IMR-90 (cell line): ENCODE measurements around the gene RASGEF1C.

ENCODE experiments used
- BHLHE40 ChIP-seq: fragments of 150-350 bp; IDR thresholded peaks from 2 replicates; pipeline ENCODE4 v1.6.1; 2016; ENCODE audit warnings: mild to moderate bottlenecking, low read depth, low read length
- CEBPB ChIP-seq: IDR thresholded peaks from 2 replicates; pipeline ENCODE4 v1.6.1; 2012; ENCODE audit warnings: low read depth, low read length, improper control_type of control experiment
- CHD1 ChIP-seq: IDR thresholded peaks from 2 replicates; pipeline ENCODE4 v1.6.1; 2012; ENCODE audit warnings: low read depth, low read length, improper control_type of control experiment
- CTCF ChIP-seq: conservative IDR thresholded peaks from 2 replicates; pipeline ENCODE4 v1.5.1; 2012; ENCODE audit warnings: mild to moderate bottlenecking, low read depth, low read length, improper control_type of control experiment
- FOS ChIP-seq: fragments of 150-350 bp; IDR thresholded peaks from 2 replicates; pipeline ENCODE4 v1.6.1; 2016; ENCODE audit warnings: low read depth, low read length
- MAFK ChIP-seq: IDR thresholded peaks from 2 replicates; pipeline ENCODE4 v1.6.1; 2012; ENCODE audit warnings: low read depth, low read length, improper control_type of control experiment
- MAZ ChIP-seq: IDR thresholded peaks from 2 replicates; pipeline ENCODE4 v1.6.1; 2012; ENCODE audit warnings: low read depth, mild to moderate bottlenecking, low read length, improper control_type of control experiment, moderate library complexity, borderline replicate concordance
- MXI1 ChIP-seq: IDR thresholded peaks from 2 replicates; pipeline ENCODE4 v1.6.1; 2012; ENCODE audit warnings: low read depth, mild to moderate bottlenecking, low read length, moderate library complexity, borderline replicate concordance
- POLR2A ChIP-seq: IDR thresholded peaks from 2 replicates; pipeline ENCODE4 v1.6.1; 2012; ENCODE audit warnings: mild to moderate bottlenecking, low read depth, low read length
- RAD21 ChIP-seq: IDR thresholded peaks from 2 replicates; pipeline ENCODE4 v1.6.1; 2012; ENCODE audit warnings: low read length, improper control_type of control experiment
- RCOR1 ChIP-seq: IDR thresholded peaks from 2 replicates; pipeline ENCODE4 v1.6.1; 2012; ENCODE audit warnings: mild to moderate bottlenecking, low read length, improper control_type of control experiment; ENCODE audit not compliant: insufficient replicate concordance
- SMC3 ChIP-seq: fragments of 150-350 bp; IDR thresholded peaks from 2 replicates; pipeline ENCODE4 v1.6.1; 2016; ENCODE audit warnings: low read depth, mild to moderate bottlenecking, antibody characterized with exemption, low read length, moderate library complexity
- TF ChIP-seq, protein P1 (sequence below): fragments of 150-350 bp; IDR thresholded peaks from 2 replicates; pipeline ENCODE4 v1.6.1; 2016; ENCODE audit warnings: low read depth, mild to moderate bottlenecking, low read length, moderate library complexity, borderline replicate concordance
- TF ChIP-seq, protein P2 (sequence below): fragments of 150-350 bp; IDR thresholded peaks from 2 replicates; pipeline ENCODE4 v1.6.1; 2017; ENCODE audit warnings: mild to moderate bottlenecking, antibody characterized with exemption, low read length, low read depth

- TF ChIP-seq CTCF = no peak
- TF ChIP-seq MAZ = no peak
- no peak for TF ChIP-seq FOS
- no peak for TF ChIP-seq MAFK
- no peak for TF ChIP-seq POLR2A
- TF ChIP-seq SMC3 = no peak
- TF ChIP-seq, protein P1, sequence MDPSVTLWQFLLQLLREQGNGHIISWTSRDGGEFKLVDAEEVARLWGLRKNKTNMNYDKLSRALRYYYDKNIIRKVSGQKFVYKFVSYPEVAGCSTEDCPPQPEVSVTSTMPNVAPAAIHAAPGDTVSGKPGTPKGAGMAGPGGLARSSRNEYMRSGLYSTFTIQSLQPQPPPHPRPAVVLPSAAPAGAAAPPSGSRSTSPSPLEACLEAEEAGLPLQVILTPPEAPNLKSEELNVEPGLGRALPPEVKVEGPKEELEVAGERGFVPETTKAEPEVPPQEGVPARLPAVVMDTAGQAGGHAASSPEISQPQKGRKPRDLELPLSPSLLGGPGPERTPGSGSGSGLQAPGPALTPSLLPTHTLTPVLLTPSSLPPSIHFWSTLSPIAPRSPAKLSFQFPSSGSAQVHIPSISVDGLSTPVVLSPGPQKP = no peak
- TF ChIP-seq BHLHE40 = no peak
- no peak for TF ChIP-seq CEBPB
- TF ChIP-seq CHD1 = no peak
- TF ChIP-seq RCOR1 = no peak
- TF ChIP-seq RAD21 = no peak
- no peak for TF ChIP-seq MXI1
- TF ChIP-seq, protein P2, sequence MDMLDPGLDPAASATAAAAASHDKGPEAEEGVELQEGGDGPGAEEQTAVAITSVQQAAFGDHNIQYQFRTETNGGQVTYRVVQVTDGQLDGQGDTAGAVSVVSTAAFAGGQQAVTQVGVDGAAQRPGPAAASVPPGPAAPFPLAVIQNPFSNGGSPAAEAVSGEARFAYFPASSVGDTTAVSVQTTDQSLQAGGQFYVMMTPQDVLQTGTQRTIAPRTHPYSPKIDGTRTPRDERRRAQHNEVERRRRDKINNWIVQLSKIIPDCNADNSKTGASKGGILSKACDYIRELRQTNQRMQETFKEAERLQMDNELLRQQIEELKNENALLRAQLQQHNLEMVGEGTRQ = no peak
Observed at GRCh38 chr5:180198208-180198607, 10.8 kb downstream of the RASGEF1C start.
